COR-L47 (cell line): ENCODE measurements around the gene ERAL1.
A peak's percentile ranks its signal among the peaks of the same experiment; 100 is the strongest.
"Not testable (repeated sequence)": the region's sequence is repeated elsewhere in the genome, so short reads cannot be mapped to it uniquely, and the experiment has no call there.

Experiments used
- DNase-seq: peaks from one replicate; lab custom pipeline; 2025; lab: John Stamatoyannopoulos, UW

Gene ERAL1

DNA sequence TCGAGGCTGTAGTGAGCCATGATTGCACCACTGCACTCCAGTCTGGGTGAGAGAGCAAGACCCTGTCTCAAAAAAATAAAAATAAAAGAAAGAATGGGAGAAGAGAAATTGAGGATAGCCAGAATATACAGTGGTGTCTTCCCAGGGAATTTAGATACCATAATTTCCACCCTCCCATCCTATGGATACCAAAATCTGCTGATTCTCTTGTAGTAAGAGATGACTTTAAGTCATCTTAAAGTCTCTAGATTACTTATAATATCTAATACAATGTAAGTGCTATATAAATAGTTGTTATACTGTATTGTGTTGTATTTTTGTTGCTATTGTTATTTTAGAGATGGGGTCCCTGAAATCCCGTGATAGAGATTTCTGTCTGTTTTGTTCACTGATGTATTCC is 1.5 kb upstream of the ERAL1 start:
- no peak for DNase-seq

DNA sequence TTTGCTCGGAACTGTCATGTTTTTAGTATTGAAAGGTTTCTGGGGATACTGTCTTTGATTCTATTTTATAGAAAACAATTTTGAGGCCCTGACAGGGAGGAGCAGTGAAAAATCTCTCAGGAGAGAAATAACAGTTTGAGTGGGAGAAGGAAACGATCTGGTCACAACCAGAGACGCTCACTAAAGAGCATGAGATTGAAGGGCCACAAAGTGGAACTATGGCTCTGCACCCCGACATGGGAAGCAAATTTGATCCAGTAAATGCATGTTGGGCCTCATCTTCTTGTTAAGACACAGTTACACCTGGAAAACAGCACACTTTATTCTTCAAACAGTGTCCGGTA is 492 bp downstream of the ERAL1 start:
- no peak for DNase-seq

DNA sequence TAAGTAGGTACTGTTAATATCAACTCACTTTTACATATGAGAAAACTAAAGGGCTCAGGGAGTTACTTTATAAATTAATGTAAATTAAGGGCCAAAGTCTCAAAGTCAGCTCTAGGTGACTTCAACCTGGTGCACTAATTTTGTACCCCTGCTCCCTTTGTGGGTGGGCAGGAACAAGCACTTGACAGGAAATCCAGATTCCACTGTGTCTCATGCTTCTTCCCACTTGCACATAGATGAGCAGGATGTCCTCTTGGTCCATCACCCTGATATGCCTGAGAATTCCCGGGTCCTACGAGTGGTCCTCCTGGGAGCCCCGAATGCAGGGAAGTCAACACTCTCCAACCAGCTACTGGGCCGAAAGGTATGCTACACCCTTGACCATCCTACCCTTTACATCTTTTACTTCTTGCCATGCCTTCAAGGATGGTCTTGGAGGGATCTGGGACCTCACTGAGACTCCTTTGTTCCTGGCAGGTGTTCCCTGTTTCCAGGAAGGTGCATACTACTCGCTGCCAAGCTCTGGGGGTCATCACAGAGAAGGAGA is 1.3 kb downstream of the ERAL1 start:
- DNase-seq = no peak

DNA sequence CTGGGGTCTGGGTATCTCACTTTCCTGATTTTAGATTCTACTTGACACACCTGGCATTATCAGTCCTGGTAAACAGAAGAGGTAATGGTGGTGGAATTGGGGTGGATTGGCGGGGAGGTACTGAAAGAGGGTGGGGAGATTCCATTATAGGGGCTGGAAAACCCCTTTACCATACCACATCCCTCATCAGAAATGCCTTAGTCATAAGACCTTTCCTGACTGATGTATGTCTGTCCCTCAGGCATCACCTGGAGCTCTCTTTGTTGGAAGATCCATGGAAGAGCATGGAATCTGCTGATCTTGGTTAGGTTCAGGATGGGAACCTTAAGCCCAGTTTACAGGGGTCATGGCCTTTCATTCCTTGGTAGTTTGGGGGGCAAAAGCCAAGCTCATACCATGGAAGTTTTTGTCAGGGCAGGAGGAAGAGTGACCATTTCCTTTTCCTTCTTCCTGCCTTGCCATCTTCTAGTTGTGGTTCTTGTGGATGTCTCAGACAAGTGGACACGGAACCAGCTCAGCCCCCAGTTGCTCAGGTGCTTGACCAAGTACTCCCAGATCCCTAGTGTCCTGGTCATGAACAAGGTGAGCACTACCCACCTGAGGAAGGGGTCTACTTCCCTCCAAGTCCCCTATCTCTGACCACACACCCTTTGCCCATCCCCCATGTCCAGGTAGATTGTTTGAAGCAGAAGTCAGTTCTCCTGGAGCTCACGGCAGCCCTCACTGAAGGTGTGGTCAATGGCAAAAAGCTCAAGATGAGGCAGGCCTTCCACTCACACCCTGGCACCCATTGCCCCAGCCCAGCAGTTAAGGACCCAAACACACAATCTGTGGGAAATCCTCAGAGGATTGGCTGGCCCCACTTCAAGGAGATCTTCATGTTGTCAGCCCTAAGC is 3.3 kb downstream of the ERAL1 start:
- no peak for DNase-seq

DNA sequence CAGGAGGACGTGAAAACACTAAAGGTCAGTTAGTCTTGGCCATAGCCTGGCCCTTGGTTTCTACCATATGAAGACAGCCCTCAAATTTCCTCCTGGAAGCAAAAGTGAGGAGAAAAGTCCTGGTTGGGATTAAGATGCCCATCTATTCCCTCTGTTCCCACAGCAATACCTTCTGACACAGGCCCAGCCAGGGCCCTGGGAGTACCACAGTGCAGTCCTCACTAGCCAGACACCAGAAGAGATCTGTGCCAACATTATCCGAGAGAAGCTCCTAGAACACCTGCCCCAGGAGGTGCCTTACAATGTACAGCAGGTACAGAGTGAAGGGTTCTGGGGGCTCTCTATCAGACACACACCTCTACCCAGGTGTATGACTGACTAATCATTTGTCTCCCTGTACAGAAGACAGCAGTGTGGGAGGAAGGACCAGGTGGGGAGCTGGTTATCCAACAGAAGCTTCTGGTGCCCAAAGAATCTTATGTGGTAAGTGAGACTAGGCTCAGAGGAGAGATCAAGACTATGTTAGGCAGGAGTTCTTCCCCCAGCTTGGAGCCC is 4.1 kb downstream of the ERAL1 start:
- DNase-seq = no peak

DNA sequence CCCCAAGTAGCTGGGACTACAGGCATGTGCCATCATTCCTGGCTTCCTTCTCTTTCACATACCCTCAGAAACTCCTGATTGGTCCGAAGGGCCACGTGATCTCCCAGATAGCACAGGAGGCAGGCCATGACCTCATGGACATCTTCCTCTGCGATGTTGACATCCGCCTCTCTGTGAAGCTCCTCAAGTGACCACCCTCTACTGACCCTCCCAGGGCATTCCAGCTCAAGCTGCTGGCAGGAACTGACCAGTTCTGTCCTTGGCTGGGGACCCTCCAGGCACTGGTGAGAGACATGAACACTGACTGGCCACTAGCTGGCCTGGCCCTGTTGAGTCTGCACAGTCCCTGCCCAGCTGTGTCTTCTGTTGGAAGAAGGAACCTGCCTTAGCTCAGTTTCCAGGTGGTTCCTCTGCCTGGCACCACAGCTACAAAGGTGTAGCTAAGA is 5.6 kb downstream of the ERAL1 start:
- DNase-seq = no peak

DNA sequence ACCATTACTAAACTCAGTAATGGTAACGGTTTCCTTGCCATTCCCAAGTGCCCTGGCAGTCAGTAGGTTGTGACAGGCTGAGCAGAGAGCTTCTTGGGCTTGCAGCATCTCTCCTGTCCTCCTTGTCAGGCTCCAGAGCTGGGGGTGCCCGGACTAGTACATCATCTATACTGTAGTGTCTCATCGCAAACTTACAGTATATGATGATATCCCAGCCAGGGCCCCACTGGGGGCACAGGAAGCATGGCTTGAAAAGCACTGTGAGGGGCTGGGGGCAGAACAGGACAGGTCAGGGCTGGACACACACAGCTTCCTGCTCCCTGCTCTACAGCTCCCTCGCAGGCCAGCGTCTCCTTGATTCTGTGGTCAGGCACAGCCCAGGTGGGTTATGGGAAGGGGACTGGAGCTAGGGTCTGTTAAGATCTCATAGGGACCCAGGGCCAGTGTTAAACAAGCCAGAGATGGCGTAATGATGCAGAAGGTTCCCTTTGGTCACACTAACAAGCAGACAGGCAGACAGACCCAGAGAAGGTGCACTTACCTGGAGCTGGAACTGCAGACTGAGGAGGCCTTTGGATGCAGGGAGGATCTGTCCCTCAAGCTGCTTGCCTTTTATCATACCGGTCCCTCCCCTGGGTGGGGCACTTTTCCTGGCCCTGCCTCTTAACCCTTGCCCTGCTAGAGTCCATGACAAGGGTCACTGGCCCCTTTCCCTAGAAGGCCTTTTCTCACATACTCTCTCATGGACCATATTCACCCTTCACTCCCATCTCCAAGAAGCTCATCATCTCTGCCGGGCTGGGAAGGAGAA is 6.8 kb downstream of the ERAL1 start:
- DNase-seq = no peak

DNA sequence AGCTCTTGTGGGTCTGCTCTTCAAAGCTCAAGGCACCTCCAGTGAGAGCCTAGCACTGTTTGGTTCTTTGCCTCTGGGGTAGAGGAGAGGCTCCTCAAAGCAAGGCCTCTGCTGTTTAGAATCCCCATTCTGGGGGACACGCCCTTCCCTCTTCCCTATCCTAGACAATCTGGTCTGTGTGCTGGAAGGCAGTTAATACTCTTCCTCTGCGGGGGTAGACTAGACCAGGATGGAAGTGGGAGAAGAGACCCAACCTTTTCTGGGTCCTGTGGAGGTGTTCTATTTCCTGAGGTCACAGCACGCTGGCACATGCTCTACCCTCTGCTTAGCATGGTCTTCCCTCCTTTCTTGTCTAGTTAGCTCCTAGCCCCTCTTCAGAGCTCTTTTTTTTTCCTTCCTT is 7.7 kb downstream of the ERAL1 start:
- no peak for DNase-seq

DNA sequence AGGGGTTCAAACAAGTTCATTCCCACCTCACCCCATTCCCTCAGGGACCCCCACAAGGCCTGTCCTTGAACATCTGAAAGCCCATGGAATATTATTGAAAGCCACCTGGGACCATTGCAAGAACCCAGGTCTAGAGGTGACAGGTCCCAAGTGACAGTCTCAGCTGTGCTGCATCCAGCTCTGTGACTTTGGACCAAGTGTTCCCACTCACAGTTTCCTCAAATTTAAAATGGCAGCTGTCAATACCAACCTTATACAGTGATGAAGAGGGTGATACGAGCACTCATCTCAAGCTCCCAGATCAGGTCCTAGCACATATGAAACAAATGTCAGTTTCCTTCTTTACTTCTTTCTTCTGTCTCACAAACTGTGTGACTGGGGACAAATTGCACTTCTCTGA is 9.1 kb downstream of the ERAL1 start:
- DNase-seq = no peak

DNA sequence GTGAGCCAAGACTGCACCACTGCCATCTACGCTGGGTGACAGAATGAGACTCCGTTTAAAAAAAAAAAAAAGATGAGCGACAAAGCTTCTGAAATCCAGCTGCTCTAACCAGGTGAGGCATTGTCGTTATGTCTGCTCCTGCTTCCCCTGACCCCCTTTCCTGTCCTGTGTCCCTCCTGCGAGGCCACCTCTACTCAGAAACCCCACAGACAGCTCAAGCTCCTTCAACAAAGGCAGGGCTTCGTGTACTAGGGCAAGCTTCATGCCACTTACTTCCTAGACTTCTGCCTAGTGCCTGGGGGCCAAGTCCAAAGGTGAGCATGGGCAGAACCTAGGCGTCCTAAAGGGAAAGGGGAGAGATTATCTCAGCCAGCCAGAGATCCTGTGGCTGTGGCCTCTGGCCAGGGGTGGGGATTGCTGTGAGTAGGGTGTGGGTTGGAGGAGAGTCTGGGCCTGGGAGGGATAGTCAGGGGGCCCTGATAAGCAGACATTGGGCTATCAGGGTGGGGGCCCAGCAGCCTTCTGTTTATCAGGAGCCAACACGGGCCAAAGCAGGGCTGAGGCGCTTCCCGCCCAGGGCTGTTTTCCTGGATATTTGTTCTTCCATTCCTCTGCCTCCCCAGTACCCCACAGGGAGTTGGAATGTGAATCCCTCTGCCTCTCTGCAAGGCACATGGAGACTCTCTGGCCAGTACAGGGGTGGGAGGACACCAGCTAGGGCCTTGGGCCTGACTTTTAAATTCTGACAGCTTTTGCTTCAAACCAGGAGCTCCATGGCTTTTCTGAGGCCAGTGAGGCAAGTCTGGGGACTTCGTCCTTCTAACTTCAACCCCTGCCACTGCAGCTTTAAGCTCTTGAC is 10.4 kb downstream of the ERAL1 start:
- DNase-seq = no peak

DNA sequence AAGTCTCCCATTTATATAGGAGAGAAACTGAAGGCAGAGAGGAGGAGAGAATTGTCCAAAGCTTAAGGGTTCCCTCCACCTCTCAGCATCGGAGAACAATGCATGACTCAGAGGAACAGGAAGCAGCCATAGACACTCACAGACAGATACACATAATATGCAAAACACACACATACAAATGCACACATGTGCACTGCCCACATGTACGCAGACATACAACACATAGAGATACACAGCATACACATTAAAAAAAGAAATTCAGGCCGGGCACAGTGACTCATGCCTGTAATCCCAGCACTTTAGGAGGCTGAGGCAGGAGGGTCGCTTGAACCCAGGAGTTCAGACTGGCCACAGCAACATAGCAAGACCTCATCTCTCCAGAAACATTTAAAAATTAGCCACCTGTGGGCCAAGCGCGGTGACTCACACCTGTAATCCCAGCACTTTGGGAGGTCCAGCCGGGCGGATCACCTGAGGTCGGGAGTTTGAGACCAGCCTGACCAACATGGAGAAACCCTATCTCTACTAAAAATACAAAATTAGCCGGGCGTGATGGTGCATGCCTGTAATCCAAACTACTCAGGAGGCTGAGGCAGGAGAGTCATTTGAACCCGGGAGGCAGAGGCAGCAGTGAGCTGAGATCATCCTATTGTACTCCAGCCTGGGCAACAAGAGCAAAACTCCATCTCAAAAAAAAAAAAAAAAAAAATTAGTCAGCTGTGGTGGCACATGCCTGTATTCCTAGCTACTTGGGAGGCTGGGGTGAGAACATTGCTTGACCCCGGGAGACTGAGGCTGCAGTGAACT is 11.3 kb downstream of the ERAL1 start:
- no peak for DNase-seq

DNA sequence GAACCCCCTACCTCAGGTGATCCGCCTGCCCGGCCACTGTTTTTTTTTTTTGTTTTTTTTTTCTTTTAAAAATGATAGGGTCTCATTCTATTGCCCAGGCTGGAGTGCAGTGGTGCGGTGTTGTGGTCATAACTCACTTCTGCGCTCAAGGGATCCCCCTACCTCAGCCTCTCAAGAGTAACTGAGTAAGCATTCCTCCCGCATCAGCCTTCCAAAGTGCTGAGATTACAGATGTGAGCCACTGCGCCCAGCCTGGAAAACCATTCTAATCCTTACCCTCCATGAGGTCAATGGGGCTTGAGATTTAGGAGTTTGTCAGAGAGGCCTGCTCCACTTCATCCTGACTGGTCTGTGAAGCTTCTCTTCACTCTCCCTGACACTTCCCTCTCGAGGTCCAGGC is 12.5 kb downstream of the ERAL1 start:
- DNase-seq = no peak

DNA sequence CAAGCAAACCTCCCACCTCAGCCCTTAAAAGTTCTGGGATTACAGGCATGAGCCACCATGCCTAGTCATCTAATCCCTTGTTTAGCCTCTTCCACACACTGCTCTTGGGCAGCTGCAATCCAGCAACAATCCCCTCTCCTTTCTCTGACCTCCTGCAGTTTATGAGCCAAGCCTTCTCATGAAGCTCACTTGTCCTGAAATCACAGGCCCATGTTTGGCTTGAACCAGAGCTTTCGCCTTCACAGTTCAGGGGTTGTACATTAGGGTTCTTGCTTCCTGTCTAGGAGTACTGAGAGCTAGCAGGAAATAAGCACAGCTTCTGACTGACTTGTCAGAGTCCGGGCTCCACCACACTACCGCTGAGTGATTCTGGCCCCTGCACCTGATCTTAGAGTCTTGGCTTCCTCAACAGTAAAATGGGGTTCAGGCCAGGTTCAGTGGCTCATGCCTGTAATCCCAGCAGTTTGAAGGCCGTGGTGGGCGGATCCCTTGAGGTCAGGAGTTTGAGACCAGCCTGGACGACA is 16.3 kb downstream of the ERAL1 start:
- DNase-seq = no peak

DNA sequence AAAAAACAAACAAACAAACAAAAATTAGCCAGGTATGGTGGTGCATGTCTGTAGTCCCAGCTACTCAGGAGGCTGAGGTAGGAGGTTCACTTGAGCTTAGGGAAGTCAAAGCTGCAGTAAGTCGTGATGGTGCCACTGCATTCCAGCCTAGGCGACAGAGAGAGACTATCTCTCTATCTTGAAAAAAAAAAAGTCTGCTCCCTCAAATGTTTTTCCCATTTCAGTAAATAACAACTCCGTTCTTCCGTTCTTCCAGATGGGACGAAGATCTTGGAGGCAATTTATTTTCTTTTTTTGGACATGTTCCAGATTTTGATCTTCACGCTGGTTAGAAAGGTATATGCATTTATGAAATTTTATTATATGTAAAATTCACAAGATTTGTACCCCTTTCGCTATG is 19.0 kb downstream of the ERAL1 start:
- no peak for DNase-seq

DNA sequence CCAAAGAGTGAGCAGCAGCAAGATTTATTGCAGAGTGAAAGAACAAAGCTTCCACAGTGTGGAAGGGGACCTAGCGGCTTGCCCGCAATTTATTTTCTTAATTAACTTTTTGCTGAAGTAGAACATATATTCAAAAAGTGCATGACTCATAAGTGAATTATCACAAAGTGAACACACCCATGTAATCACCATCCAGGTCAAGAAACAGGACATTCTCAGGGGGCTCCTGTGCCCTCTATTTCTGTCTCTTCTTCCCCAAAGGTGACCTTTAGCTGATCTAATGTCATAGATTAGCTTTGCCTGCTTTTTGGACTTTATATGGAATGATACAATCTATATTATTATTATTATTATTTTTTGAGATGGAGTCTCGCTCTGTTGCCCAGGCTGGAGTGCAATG is 19.9 kb downstream of the ERAL1 start:
- no peak for DNase-seq

DNA sequence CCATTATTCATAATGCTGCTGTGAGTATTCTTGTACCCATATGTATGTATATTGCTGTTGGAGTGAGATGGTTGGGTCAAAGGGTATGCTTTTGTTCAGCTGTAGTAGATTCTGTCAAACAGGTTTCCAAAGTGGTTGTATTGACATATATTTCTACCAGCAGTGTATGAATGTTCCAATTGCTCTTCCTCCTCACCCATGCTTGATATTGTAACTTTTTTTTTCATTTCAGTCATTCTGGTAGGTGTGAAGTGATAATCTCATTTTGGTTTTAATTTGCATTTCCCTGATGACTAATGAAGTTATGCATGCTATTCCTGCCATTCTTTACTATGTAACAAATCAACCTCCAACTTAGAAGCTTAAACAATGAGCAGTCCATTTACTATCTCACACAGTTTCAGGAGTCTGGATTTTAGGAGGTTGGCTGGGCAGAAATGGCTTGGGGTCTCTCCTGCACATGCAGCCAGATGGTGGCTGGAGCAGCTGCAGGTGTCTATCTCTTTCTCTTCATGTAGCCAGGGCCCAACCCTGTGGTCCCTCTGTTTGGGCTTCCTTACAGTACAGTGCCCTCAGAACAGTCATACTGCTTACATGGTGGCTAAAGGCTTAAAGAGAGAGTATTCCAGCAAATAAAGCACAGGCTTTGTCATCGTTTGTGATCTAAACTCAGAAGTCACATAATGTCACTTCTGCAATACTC is 21.2 kb downstream of the ERAL1 start:
- DNase-seq = no peak

DNA sequence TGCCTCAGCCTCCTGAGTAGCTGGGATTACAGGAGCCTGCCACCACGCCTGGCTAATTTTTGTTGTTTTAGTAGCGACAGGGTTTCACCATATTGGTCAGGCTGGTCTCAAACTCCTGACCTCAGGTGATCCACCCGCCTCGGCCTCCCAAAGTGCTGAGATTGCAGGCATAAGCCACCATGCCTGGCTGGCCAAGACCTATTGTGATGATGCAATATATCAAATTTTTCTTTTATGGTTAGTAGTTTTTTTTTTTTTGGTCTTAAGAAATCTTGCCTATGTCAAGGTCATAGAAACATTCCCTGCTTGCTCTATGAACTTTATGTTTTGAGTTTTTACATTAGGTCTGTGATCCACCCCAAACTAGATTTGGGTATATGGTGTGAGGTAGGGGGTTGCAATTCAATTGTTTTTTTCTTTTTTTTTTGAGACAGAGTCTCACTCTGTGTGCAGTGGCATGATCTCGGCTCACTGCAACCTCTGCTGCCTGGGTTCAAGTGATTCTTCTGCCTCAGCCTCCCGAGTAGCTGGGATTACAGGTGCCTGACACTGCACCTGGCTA is 22.4 kb downstream of the ERAL1 start:
- DNase-seq = not testable (repeated sequence)

DNA sequence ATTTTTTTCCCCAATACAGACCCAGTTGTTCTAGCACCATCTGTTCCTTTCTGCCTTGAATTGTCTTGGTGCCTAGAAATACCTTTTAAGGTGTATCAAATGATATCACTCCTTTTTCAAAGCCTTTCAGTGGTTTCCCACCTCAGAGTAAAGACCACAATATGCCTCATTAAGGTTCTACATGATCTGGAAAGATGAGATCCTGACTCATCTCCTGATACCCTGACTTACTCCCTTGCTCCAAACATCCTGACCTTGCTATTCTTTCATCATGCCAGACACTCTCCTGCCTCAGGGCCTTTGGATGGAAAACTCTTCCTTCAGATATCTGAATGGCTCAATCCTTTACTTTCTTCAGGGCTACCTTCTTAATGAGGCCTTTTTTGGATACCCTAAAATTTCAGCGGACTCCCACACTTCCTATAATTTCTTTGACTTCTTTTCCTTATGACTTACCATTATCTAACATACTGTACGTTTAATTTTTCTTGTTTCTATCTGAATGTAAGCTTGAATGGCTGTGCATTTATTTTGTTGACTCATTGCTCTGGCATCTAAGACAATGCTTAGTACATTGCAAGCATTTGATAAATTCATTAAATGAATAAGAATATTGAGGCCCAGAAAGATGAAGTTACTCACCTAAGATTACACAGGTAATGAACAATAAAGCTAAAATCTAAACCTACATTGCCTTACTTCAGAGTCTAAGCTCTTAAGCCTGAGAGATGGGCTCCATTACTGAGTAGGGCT is 23.5 kb downstream of the ERAL1 start:
- no peak for DNase-seq

DNA sequence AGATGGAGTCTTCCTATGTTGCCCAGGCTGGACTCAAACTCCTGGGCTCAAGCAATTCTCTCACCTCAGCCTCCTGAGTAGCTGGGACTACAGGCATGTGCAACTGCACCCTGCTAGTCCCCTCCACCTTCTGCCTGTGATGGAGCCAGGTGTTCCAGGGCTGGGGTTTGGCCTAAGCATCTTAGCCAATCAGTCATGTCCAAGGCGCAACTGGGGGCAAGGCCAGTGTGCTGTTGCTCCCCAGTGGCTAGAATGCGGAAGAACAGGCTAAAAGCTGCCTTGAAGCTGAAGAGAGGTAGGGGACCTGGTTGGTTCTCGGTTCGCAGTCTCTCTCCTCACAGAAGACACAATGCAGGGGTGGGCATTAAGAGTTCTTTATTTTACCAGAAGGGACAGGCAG is 24.2 kb downstream of the ERAL1 start:
- peak; percentile 76 for DNase-seq
